ENCODE measurements around the gene LAD1.

Gene LAD1

DNA sequence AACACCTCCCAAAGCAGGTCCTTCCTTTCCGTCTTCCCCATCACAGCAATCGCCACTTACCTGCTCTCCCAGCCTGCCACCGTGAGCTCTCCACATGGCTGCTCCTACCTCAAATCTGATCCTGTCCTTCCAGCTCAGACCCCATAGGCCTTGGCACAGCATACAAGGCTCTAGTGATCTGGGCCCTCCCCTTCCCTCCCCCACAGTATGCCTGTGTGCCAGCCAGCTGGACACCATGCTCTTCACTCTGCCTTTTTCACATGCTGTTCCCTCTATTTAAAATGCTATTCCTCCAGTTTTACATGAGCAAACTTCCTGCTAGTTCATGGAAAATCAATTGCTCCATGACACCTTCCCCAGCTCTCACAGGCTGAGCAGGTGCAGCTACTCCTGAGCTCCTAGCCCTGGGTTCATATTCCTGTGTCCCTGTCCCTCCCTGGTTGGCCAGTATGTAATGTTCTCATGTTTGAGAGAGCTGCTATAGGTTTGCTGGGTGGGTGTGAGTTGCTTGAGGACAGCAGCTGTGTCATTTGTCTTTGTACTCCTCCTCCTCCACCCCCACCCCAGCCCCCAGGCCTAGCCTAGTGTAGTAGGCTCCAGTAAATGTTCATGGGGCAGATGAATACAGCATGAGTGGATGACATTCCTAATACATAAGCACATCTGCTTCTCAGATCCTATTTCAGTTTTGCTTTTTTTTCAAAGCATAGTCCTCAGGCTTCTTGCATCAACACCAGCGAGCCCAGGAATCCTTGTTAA is 15.3 kb downstream of the LAD1 start:
- TF ChIP-seq, protein P1, sequence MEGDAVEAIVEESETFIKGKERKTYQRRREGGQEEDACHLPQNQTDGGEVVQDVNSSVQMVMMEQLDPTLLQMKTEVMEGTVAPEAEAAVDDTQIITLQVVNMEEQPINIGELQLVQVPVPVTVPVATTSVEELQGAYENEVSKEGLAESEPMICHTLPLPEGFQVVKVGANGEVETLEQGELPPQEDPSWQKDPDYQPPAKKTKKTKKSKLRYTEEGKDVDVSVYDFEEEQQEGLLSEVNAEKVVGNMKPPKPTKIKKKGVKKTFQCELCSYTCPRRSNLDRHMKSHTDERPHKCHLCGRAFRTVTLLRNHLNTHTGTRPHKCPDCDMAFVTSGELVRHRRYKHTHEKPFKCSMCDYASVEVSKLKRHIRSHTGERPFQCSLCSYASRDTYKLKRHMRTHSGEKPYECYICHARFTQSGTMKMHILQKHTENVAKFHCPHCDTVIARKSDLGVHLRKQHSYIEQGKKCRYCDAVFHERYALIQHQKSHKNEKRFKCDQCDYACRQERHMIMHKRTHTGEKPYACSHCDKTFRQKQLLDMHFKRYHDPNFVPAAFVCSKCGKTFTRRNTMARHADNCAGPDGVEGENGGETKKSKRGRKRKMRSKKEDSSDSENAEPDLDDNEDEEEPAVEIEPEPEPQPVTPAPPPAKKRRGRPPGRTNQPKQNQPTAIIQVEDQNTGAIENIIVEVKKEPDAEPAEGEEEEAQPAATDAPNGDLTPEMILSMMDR (conservative IDR thresholded peaks at IDR 0.05; ENCODE audit: low read length): no peak
- DNase-seq (ENCODE audit: low read depth): peak; percentile 88

DNA sequence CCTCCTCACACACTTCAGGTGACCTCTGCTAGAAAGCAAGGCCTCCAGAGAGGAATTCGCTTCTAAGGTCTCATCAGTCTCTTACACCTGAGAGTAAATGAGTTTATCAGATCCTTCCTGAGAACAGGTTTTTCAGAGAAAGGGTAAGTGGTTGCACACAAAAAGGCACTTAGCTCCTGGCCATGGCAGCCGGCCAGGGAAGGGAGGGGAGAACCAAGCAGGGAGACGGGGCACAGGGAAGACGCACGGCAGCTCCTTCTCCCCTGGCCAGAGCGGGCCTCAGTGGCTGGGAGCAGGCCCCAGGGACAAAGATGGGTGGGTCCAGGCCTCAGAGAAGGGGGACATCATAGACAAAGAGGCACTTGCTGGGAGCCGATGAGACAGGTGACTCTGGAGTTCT is 18.0 kb downstream of the LAD1 start:
- TF ChIP-seq, protein P1 (conservative IDR thresholded peaks at IDR 0.05; ENCODE audit: low read length): no peak
- no peak for DNase-seq (ENCODE audit: low read depth)
- no peak overlapping the region for H3K4me3 ChIP-seq (ENCODE audit: low read length)

More for the DNA sequence above, 15.3 kb downstream of the LAD1 start:
- no peak overlapping the region for H3K4me3 ChIP-seq (ENCODE audit: low read length)

DNA sequence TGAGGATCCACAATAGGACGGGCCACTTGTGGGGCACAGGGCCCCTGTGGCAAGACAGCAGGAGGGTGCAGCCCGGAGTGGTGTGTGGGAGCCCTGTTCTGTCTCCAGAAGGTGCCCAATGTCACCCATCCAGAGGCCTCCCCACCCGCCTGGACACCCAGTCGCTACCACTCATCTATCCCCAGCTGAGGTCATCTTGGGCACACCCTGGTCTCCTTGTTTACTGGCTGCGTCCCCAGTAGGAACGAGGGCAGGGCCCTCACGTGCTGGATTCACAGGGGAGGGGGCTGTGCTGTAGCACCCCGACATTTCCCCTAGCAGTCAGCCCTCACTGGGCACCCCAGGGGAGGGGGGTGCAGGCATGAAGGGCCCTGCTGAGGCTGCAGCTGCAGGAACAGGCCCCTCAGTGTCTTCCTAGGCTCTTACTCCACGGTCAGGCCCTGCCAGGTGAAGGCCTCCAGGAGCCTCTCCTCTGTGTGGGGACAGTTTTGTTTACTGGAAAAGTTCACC is 19.3 kb downstream of the LAD1 start:
- TF ChIP-seq, protein P1 (conservative IDR thresholded peaks at IDR 0.05; ENCODE audit: low read length): no peak
- no peak overlapping the region for H3K4me3 ChIP-seq (ENCODE audit: low read length)
- DNase-seq (ENCODE audit: low read depth): no peak

DNA sequence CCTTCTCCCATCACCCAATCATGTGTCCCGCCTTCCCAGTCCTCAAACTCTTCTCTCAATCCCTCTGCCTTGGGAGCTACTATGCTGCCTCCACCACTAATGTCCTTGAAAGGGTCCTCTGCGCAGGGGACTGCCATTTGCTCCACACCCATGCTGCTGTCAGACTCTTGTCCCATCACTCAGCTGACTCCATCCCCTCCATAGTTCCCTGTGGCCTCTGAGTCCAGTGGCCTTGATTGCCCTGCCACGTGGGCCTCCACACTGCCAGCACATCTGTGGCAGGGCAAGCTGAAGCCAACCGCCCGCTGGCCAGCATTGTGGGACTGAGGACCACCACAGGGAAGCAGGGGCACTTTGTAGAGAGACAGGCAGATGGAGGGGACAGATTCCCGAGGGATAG is 20.3 kb downstream of the LAD1 start:
- DNase-seq (ENCODE audit: low read depth): no peak

DNA sequence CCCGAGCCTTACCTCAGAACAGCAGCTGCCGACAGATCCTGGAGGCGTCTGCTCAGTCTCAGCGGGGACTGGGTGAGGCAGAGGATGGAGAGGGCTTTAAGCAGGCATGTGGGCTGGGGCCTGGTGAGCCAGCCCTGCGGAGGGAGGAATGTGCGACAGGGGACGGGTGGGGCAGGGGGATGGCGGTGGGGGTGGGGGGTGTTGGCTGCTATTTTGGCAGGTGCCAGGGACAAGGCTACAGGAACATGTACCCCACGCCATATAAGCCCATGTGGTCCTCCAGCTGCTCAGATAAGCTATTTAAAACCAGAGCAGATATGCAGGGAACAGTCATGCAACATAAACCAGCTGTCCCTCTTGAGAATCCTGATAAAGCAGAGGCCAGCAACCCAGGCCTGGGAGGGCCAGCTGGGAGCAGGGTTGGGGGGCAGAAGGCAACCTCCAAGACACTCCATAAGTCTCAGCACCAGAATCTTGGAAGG is 21.5 kb downstream of the LAD1 start, which contains the start of gene TNNT2:
TSS of gene TNNT2 (minus strand) at position 70 of the 482 bp plus-strand sequence. CDS start 4,426 bp downstream, outside the sequence.
- no peak within 1 kb of the TSS for H3K4me3 ChIP-seq (ENCODE audit: low read length)
- no peak for DNase-seq (ENCODE audit: low read depth)
- TF ChIP-seq, protein P1 (conservative IDR thresholded peaks at IDR 0.05; ENCODE audit: low read length): no peak

More for the DNA sequence above, 20.3 kb downstream of the LAD1 start:
- H3K4me3 ChIP-seq (ENCODE audit: low read length): no peak overlapping the region
- TF ChIP-seq, protein P1 (conservative IDR thresholded peaks at IDR 0.05; ENCODE audit: low read length): no peak

DNA sequence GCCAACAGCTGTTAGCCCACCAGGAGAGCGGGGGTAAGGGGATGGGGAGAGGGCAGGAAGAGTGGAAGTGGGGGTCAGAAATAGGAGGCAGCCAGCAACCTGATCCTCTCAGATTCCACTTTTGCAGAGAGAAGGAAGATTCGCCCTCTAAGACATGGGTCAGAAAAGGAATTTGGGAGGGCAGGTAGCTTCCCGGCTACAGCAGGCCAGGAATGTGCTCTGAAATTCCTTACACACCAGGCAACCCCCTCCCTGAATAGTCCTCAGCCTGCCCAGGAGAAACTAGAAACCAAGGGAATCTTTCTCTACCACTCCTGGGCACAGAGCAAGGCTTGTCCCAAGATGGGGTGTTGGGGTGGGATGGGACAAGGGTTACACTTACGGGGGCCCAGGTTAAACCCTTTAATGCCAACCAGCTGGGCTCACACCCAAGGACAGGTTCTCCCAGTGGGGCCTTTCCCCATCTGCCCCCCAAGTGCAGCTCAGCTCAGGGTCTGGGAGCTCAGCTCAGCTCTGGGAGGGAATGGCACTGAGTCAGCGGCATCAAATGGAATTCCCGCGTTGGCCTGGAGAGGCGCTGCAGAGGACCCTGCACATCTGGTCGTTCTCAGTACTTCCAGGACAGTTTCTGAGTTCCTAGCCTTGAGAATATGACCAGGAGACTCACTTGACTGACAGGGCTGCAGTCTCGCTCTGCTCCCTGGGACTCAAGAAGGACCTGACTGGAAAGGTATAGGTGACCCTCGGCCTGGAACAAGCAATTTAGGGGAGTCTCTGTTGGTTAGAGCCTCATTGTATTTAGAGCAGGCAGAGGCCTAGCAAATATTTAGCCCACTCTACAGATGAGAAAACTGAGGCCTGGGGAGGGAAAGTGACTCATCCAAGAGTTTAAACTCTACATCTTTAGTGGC is 22.4 kb downstream of the LAD1 start:
- TF ChIP-seq, protein P1 (conservative IDR thresholded peaks at IDR 0.05; ENCODE audit: low read length): peak; percentile 56
- no peak overlapping the region for H3K4me3 ChIP-seq (ENCODE audit: low read length)
- DNase-seq (ENCODE audit: low read depth): peak; percentile 4
